RWPE2 (cell line): ENCODE results near the gene PDE2A.
A peak's percentile ranks its signal among the peaks of the same experiment; 100 is the strongest.

Experiments
- ATAC-seq: fragments of 200-7000 bp; cut with Tn5 transposase; 3 replicates; pipeline ENCODE4 v1.9.1; 2021; ENCODE audit warnings: low read depth
- DNase-seq: peaks from one replicate; pipeline ENCODE4 v3.0.0-alpha.2; 2020; ENCODE audit warnings: low spot score
- H3K27ac ChIP-seq: fragments of 450-650 bp; 2 replicates; pipeline ENCODE4 v1.5.1; 2017; ENCODE audit warnings: mild to moderate bottlenecking; ENCODE audit not compliant: poor library complexity, severe bottlenecking
- H3K27me3 ChIP-seq: fragments of 250-450 bp; sonication (Bioruptor Pico); 2 replicates; pipeline ENCODE4 v1.5.1; 2021; ENCODE audit warnings: mild to moderate bottlenecking, moderate library complexity; ENCODE audit not compliant: insufficient read depth, poor library complexity, severe bottlenecking
- H3K36me3 ChIP-seq: fragments of 250-450 bp; sonication (Bioruptor Pico); 2 replicates; pipeline ENCODE4 v1.5.1; 2020; ENCODE audit warnings: low read depth, mild to moderate bottlenecking, moderate library complexity
- H3K4me1 ChIP-seq: fragments of 250-450 bp; sonication (Bioruptor Pico); 2 replicates; pipeline ENCODE4 v1.5.1; 2021; ENCODE audit warnings: mild to moderate bottlenecking, moderate library complexity; ENCODE audit not compliant: insufficient read depth, poor library complexity, severe bottlenecking
- H3K4me3 ChIP-seq: fragments of 250-450 bp; sonication (Bioruptor Pico); 2 replicates; pipeline ENCODE4 v1.5.1; 2021; ENCODE audit warnings: mild to moderate bottlenecking, moderate library complexity; ENCODE audit not compliant: severe bottlenecking
- H3K9me3 ChIP-seq: fragments of 250-450 bp; sonication (Bioruptor Pico); 2 replicates; pipeline ENCODE4 v1.5.1; 2021; ENCODE audit warnings: mild to moderate bottlenecking, moderate library complexity; ENCODE audit not compliant: severe bottlenecking
- CTCF ChIP-seq: fragments of 450-650 bp; IDR thresholded peaks from one replicate; pipeline ENCODE4 v1.5.1; 2017; ENCODE audit warnings: mild to moderate bottlenecking, moderate library complexity; ENCODE audit not compliant: poor library complexity, severe bottlenecking

Gene PDE2A

DNA sequence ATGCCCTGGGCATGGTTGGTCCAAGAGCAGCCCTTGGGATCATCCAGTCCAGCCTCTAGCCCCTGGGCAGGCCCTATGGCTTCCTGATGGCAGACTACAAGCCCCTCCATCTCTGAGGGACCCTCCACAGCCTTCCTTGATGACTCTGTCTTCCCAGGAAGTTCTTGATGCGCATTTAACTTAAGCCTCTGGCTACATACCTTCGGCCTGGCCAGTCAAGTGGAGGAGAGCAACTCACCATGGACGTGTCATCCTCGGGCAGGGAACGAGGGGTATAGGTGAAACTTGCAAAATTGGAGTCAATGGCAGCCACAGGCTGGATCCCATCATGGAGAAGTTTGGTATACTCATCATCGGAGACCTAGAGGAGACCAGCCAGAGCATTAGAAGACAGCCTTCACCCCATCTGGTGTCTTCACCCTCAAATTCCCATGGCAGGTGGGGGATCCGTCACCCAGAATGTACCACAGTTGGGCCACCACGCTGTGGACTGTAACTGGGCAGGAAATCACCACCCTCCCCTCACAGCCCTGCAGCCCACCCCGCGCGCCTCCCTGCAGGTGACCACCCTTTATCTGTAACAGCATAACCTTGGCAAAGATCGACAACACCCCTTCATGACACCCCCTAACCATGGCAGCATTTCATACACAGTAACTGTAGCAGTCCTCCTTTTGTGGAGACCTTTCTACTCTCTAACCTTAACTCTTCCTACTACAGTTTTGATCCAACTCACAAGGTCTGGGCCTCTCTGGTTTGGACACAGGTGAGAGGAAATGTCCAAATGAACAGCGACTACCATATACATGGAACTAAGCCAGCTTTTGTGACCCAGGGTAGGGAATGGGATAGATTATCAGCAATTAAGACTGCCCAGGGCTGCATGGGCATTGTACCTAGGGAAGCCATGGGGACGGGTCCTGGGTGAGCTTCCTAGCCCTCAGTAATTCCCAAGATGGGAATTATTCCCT, 91.7 kb downstream of the PDE2A start:
- no peak for ATAC-seq
- no peak for TF ChIP-seq CTCF
- no peaks in the 10 kb centered on the region for H3K36me3 ChIP-seq
- no peaks in the 10 kb centered on the region for H3K4me1 ChIP-seq
- peak; percentile 24 for DNase-seq
- H3K27ac ChIP-seq: no peak overlapping the region
- no peaks in the 10 kb centered on the region for H3K9me3 ChIP-seq
- no peak overlapping the region for H3K4me3 ChIP-seq
- H3K27me3 ChIP-seq: no peaks in the 10 kb centered on the region

DNA sequence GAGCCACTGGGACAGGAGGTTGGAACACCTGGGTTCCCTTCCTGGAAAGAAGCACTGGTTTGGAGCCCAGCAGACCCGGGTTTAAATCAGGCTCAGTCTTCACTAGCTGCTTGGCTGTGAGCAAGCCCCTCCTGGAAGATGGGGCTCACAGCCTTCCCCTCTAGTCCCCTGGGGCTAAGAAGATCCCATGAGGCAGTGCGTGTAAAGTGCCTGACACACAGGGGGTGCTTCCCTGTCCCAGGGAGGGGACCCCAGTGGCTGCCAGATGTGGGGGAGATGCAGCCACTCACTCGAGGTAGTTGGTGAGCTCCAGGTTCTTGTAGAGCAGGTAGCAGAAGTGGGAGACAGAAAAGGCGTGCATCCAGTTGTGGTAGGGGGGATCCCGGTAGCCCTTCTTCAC, 93.2 kb downstream of the PDE2A start:
- H3K27me3 ChIP-seq: no peaks in the 10 kb centered on the region

DNA sequence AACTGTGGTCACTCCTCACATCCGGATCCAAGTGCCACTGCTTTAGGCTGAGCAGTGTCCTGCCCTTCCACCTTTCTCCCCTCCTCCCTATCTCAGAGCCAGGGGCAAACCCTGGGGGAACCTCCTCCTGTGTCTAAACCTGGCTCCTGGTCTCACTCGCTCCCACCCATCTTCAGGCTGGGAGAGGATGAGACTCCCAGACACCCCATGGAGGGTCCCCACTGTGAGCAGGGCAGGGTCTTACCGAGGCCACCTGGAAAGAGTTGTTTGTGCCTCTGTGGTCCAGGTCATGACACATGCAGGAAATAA, 93.6 kb downstream of the PDE2A start:
- TF ChIP-seq CTCF: no peak
- no peaks in the 10 kb centered on the region for H3K27me3 ChIP-seq
- DNase-seq (peak; percentile 15), ATAC-seq (no peak)
- no peaks in the 10 kb centered on the region for H3K4me1 ChIP-seq
- no peaks in the 10 kb centered on the region for H3K36me3 ChIP-seq
- H3K27ac ChIP-seq: no peak overlapping the region
- no peaks in the 10 kb centered on the region for H3K9me3 ChIP-seq
- H3K4me3 ChIP-seq: no peak overlapping the region

More for the DNA sequence above, 93.2 kb downstream of the PDE2A start:
- no peak for TF ChIP-seq CTCF
- no peaks in the 10 kb centered on the region for H3K36me3 ChIP-seq
- H3K4me1 ChIP-seq: no peaks in the 10 kb centered on the region
- no peak overlapping the region for H3K27ac ChIP-seq
- no peak for ATAC-seq
- no peak overlapping the region for H3K4me3 ChIP-seq
- peak; percentile 4 for DNase-seq
- H3K9me3 ChIP-seq: no peaks in the 10 kb centered on the region

- no peaks in the 10 kb centered on the region for H3K9me3 ChIP-seq
- no peak for TF ChIP-seq CTCF
- DNase-seq: peak; percentile 26
- H3K27ac ChIP-seq: no peak overlapping the region
- no peaks in the 10 kb centered on the region for H3K27me3 ChIP-seq
- no peak for ATAC-seq
- H3K36me3 ChIP-seq: no peaks in the 10 kb centered on the region
- no peak overlapping the region for H3K4me3 ChIP-seq
- H3K4me1 ChIP-seq: no peaks in the 10 kb centered on the region
Observed at GRCh38 chr11:72579816-72580641, 94.2 kb downstream of the PDE2A start.
